K562 (cell line): Measurements from ENCODE around the gene MAP4K5.

Experiments
- CEBPB ChIP-seq: fragments of 450-650 bp; IDR thresholded peaks from 2 replicates; pipeline ENCODE4 v1.6.1; 2016; ENCODE audit warnings: missing genetic modification characterization, missing compliant biosample characterization
- EZH2 ChIP-seq: IDR thresholded peaks from 2 replicates; pipeline ENCODE4 v1.6.1; 2012; ENCODE audit warnings: low read depth, mild to moderate bottlenecking, inconsistent platforms, low read length, borderline replicate concordance
- NCOA2 ChIP-seq, 2 experiments: fragments of 450-650 bp; IDR thresholded peaks; 2 replicates each; pipeline ENCODE4 v1.6.1; 2018; ENCODE audit warnings: mild to moderate bottlenecking in 2 of 2, moderate library complexity in 1 of 2; ENCODE audit not compliant: partially characterized antibody in 2 of 2
- POU5F1 ChIP-seq: fragments of 150-350 bp; IDR thresholded peaks from 2 replicates; pipeline ENCODE4 v1.6.1; 2014; ENCODE audit warnings: borderline replicate concordance, low read length, low read depth, mild to moderate bottlenecking; ENCODE audit not compliant: partially characterized antibody
- SIN3A ChIP-seq, 2 experiments: fragments of 150-350 bp in 1 of 2; IDR thresholded peaks; 2 replicates each; pipeline ENCODE4 v1.6.1; 2011 to 2016; ENCODE audit warnings: borderline replicate concordance in 2 of 2, low read depth in 2 of 2, low read length in 2 of 2, mild to moderate bottlenecking in 2 of 2, moderate library complexity in 2 of 2; ENCODE audit not compliant: control insufficient read depth in 1 of 2
- TAF9B ChIP-seq: fragments of 450-650 bp; IDR thresholded peaks from 2 replicates; pipeline ENCODE4 v1.6.1; 2018; ENCODE audit warnings: mild to moderate bottlenecking; ENCODE audit not compliant: partially characterized antibody
- TEAD4 ChIP-seq, 2 experiments: sonication (generic) in 1 of 2; formaldehyde crosslinking in 1 of 2; IDR thresholded peaks; 2 replicates each; pipeline versions ENCODE4 v1.6.1 to v1.8.0; 2012 to 2022; ENCODE audit warnings: borderline replicate concordance in 1 of 2, inconsistent platforms in 1 of 2, low read length in 1 of 2, mild to moderate bottlenecking in 1 of 2, missing genetic modification reagents in 1 of 2
- ZEB2 ChIP-seq: fragments of 450-650 bp; IDR thresholded peaks from 2 replicates; pipeline ENCODE4 v1.6.1; 2016
- ZFPM2 ChIP-seq: fragments of 250-450 bp; sonication (Bioruptor Pico); IDR thresholded peaks from 2 replicates; pipeline ENCODE4 v1.5.1; 2022; ENCODE audit warnings: mild to moderate bottlenecking
- TF ChIP-seq, protein P1 (sequence below): fragments of 450-650 bp; IDR thresholded peaks from 2 replicates; pipeline ENCODE4 v1.6.1; 2017; ENCODE audit warnings: mild to moderate bottlenecking, moderate library complexity

DNA sequence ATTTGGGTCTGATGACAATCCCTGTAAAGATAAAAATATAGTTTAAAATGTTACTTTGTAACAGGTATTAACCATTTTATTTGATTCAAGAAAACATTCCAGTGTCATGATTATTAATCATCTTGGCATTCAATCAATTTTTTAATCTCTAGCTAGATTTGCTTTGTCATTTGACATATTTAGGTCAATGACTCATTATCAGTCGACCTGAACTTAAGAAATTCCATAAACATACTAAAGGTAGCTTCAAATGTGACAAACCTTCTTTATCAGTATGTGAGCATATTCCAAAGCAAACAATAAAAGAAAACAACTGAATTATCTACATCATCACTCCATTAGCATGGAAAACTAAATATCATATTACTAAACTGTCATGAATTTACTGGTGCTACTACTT is 84.9 kb downstream of the MAP4K5 start:
- TF ChIP-seq ZEB2 (no peak), ZFPM2 (CRISPR knock-in tag) (no peak), CEBPB (no peak), SIN3A (IDR thresholded peaks at IDR 0.05; ENCODE audit: borderline replicate concordance in 2 of 2, control insufficient read depth in 1 of 2, low read depth in 2 of 2, low read length in 2 of 2) (no peak), EZH2 (no peak), TEAD4 (IDR thresholded peaks at IDR 0.05; ENCODE audit: low read length) (no peak), TEAD4 (CRISPR knock-in tag; IDR thresholded peaks at IDR 0.05; ENCODE audit: borderline replicate concordance) (no peak), TAF9B (no peak), POU5F1 (no peak), NCOA2 (IDR thresholded peaks at IDR 0.05; ENCODE audit: partially characterized antibody in 2 of 2) (no peak)
- TF ChIP-seq, protein P1, sequence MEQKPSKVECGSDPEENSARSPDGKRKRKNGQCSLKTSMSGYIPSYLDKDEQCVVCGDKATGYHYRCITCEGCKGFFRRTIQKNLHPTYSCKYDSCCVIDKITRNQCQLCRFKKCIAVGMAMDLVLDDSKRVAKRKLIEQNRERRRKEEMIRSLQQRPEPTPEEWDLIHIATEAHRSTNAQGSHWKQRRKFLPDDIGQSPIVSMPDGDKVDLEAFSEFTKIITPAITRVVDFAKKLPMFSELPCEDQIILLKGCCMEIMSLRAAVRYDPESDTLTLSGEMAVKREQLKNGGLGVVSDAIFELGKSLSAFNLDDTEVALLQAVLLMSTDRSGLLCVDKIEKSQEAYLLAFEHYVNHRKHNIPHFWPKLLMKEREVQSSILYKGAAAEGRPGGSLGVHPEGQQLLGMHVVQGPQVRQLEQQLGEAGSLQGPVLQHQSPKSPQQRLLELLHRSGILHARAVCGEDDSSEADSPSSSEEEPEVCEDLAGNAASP: no peak
